Effector memory CD8-positive, alpha-beta T cell (primary cell): ENCODE data around the gene CHRNG.

Experiments used
- ATAC-seq: fragments of 150-1000 bp; cut with Tn5 transposase; replicated peaks from 2 replicates; pipeline ENCODE4 v1.10.0; 2021; ENCODE audit warnings: mild to moderate bottlenecking, moderate library complexity
- DNase-seq, 3 experiments: peaks; one replicate each; pipeline ENCODE4 v3.0.0; 2021
- H3K27ac Mint-ChIP-seq, 2 donors: one replicate each; pipeline ENCODE4 v1.8.0; 2022; ENCODE audit warnings: mild to moderate bottlenecking in 2 of 2, mixed read lengths in 2 of 2, moderate library complexity in 2 of 2
- H3K27me3 Mint-ChIP-seq, 2 donors: one replicate each; pipeline ENCODE4 v1.8.0; 2022; ENCODE audit warnings: mixed read lengths in 2 of 2
- H3K36me3 Mint-ChIP-seq: one replicate; pipeline ENCODE4 v1.8.0; 2022; ENCODE audit warnings: mild to moderate bottlenecking, moderate library complexity, mixed read lengths; ENCODE audit not compliant: insufficient read depth
- H3K4me1 Mint-ChIP-seq, 2 donors: one replicate each; pipeline ENCODE4 v1.8.0; 2022; ENCODE audit warnings: low read depth in 2 of 2, mixed read lengths in 2 of 2
- H3K4me3 Mint-ChIP-seq, 2 donors: one replicate each; pipeline ENCODE4 v1.8.0; 2022; ENCODE audit warnings: mild to moderate bottlenecking in 2 of 2, mixed read lengths in 2 of 2, moderate library complexity in 2 of 2
- H3K9me3 Mint-ChIP-seq, 2 donors: one replicate each; pipeline ENCODE4 v1.8.0; 2022; ENCODE audit warnings: mixed read lengths in 2 of 2

CHRNG gene

GRCh38 chr2:232537079-232537478 is 2.4 kb upstream of the CHRNG start:
- ATAC-seq = no peak
- Mint-ChIP-seq H3K27me3 (peaks cover 28 to 64% of the 10 kb centered on the region in 2 donors), H3K4me1 (peaks cover 4 to 8% of the 10 kb centered on the region in 2 donors), H3K27ac (no peak overlapping the region), H3K4me3 (no peak overlapping the region), H3K9me3 (no peaks in the 10 kb centered on the region), H3K36me3 (peaks cover 4% of the 10 kb centered on the region)
- no peak for DNase-seq

DNA sequence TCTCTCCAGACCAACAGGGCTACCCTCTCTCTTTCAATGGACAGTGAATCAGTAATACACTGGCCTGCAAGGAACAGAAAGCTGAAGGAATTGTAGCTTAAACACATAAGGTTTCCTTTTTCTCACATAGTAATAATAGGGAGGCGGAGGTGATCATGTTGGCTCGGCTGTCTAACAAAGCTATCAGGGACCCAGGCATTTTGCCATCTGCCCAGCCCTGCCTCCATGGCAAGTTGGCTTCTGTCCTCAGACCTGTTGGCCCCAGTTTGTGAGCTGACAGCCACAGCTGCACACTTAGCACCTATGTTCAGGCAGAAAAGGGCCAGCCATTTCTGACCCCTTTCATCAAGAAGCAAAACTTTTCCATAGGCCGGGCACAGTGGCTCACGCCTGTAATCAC is 2.0 kb upstream of the CHRNG start:
- Mint-ChIP-seq H3K4me3 (no peak overlapping the region), H3K27ac (no peak overlapping the region)

DNA sequence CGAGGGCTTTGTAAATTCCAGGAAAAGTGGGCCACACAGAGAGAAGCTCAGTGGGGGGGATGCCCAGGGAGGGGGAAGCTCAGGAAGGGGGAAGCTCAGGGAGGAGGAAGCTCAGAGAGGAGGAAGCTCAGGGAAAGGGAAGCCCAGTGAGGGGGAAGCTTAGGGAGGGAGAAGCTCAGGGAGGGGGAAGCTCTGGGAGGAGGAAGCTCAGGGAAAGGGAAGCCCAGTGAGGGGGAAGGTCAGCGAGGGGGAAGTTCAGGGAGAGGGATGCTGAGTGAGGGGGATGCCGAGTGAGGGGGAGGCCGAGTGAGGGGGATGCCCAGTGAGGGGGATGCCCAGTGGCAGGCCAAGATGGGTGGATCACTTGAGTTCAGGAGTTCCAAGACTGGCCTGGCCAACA is 821 bp upstream of the CHRNG start:
- ATAC-seq (no peak), DNase-seq (no peak)
- peaks cover 4 to 18% of the 10 kb centered on the region in 2 donors for H3K4me1 Mint-ChIP-seq
- no peaks in the 10 kb centered on the region for H3K9me3 Mint-ChIP-seq
- H3K27ac Mint-ChIP-seq = no peak overlapping the region
- H3K36me3 Mint-ChIP-seq = peaks cover 7% of the 10 kb centered on the region
- H3K27me3 Mint-ChIP-seq = peaks cover 17 to 49% of the 10 kb centered on the region in 2 donors
- H3K4me3 Mint-ChIP-seq = no peak overlapping the region

More for the DNA sequence above, 2.0 kb upstream of the CHRNG start:
- DNase-seq (no peak), ATAC-seq (no peak)
- H3K27me3 Mint-ChIP-seq = peaks cover 26 to 61% of the 10 kb centered on the region in 2 donors
- peaks cover 5% of the 10 kb centered on the region for H3K36me3 Mint-ChIP-seq
- H3K9me3 Mint-ChIP-seq = no peaks in the 10 kb centered on the region
- peaks cover 4 to 13% of the 10 kb centered on the region in 2 donors for H3K4me1 Mint-ChIP-seq

- ATAC-seq (no peak), DNase-seq (no peak)
- H3K27ac Mint-ChIP-seq = no peak overlapping the region
- H3K4me3 Mint-ChIP-seq = no peak overlapping the region
- H3K36me3 Mint-ChIP-seq = peaks cover 7% of the 10 kb centered on the region
- H3K9me3 Mint-ChIP-seq = no peaks in the 10 kb centered on the region
- H3K4me1 Mint-ChIP-seq = peaks cover 11 to 25% of the 10 kb centered on the region in 2 donors
- peaks cover 17 to 31% of the 10 kb centered on the region in 2 donors for H3K27me3 Mint-ChIP-seq
Measured at GRCh38 chr2:232540441-232541041, 1.0 kb downstream of the CHRNG start.

DNA sequence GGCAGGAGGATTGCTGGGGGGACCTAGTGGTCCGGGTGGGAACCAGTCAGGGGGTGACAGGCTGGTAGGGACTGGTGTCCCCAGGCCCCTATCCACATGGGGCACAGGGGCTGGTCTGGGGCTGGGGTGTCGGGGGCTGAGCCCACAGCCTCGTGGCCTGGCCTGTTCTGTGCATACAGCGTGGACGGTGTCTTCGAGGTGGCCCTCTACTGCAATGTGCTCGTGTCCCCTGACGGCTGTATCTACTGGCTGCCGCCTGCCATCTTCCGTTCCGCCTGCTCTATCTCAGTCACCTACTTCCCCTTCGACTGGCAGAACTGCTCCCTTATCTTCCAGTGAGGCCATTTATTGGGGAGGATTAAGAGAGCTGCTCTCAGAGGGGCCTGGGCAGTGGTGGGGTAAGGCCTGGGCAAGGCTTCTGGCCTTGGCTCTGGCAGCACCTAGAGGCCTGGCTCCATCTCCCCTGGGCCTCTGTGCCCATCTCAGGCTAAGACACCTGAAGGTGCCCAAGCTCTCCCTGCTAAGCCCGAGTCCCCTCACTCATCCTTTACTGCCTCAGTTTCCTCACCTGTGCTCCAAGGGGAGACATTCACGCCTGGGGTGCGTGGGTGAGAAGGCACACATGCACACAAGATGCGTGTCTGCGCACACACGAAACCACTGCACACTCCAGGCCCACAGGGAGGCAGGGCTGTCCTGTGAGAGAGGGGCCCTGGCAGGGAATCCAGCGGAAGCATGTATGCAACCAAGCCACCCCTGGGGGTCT is 1.9 kb downstream of the CHRNG start:
- peaks cover 15 to 22% of the 10 kb centered on the region in 2 donors for H3K27me3 Mint-ChIP-seq
- peaks cover 7% of the 10 kb centered on the region for H3K36me3 Mint-ChIP-seq
- peaks cover 11 to 29% of the 10 kb centered on the region in 2 donors for H3K4me1 Mint-ChIP-seq
- H3K4me3 Mint-ChIP-seq = no peak overlapping the region
- ATAC-seq (no peak), DNase-seq (no peak)
- no peaks in the 10 kb centered on the region for H3K9me3 Mint-ChIP-seq
- H3K27ac Mint-ChIP-seq = peak overlapping the region in 1 of 2 donors; percentile 60

DNA sequence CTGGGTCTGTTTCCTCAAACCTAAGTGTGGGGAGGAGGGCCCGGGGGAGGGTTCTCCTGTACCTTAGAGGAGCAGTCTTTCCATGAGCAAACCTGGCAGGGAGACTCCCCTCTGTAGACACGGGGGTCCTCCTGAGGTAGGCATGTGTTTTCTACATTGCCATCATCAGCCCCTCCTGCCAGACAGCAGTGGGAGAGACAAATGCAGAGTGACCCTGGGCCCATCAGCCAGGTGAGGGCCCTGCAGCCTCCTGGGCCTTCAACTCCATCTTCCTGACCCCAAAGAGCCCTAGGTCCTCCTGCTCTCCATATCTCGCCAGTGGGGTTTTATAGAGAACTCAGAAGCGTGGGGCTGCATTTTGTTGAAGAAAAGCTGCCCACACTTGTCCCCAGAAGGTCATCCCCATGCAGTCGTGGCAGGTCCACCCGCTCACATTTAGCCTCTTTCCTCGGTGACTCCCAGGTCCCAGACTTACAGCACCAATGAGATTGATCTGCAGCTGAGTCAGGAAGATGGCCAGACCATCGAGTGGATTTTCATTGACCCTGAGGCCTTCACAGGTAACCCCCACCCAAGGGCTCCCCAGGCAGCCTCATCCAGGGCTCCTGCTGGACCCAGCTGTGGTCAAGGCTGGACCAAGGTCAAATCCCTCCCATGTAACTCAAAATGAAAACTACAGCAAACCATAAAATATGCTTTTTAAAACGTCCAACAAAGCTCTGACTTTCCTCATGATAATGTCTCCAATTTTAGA is 2.6 kb downstream of the CHRNG start:
- H3K4me3 Mint-ChIP-seq = no peak overlapping the region
- H3K27ac Mint-ChIP-seq = peak overlapping the region; percentile 60 to 82
- ATAC-seq (no peak), DNase-seq (no peak)
- H3K36me3 Mint-ChIP-seq = peaks cover 11% of the 10 kb centered on the region
- H3K9me3 Mint-ChIP-seq = no peaks in the 10 kb centered on the region
- H3K4me1 Mint-ChIP-seq = peaks cover 17 to 33% of the 10 kb centered on the region in 2 donors
- peaks cover 8 to 15% of the 10 kb centered on the region in 2 donors for H3K27me3 Mint-ChIP-seq

- Mint-ChIP-seq H3K9me3 (no peaks in the 10 kb centered on the region), H3K27ac (peak overlapping the region; percentile 60 to 82), H3K36me3 (peaks cover 11% of the 10 kb centered on the region), H3K4me1 (peaks cover 22 to 37% of the 10 kb centered on the region in 2 donors), H3K4me3 (no peak overlapping the region), H3K27me3 (peaks cover 7% of the 10 kb centered on the region in 2 donors)
- ATAC-seq = no peak
- DNase-seq = no peak
Measured at GRCh38 chr2:232542715-232543467, 3.4 kb downstream of the CHRNG start.

DNA sequence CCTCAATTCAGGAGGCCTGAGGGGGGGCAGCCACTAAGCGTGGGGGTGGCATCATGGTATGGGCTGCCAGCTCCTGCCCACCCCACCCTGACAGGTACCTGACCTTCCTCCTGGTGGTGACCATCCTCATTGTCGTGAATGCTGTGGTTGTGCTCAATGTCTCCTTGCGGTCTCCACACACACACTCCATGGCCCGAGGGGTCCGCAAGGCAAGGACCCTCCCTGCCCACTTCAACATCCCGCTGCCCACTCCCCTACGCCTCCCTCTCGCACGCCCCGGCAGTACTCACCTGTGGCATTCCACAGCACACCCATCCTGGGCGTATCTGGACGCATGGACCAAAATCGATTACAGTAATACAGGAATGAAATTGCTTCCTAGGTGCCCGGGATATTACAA is 4.0 kb downstream of the CHRNG start:
- ATAC-seq (no peak), DNase-seq (no peak)
- Mint-ChIP-seq H3K4me3 (no peak overlapping the region), H3K4me1 (peaks cover 23 to 38% of the 10 kb centered on the region in 2 donors), H3K36me3 (peaks cover 11% of the 10 kb centered on the region), H3K27ac (peak overlapping the region; percentile 5 to 82), H3K9me3 (no peaks in the 10 kb centered on the region), H3K27me3 (peaks cover 1 to 7% of the 10 kb centered on the region in 2 donors)

GRCh38 chr2:232543928-232544631 is 4.6 kb downstream of the CHRNG start:
- H3K9me3 Mint-ChIP-seq = no peaks in the 10 kb centered on the region
- peak overlapping the region in 1 of 2 donors; percentile 66 for H3K27ac Mint-ChIP-seq
- H3K36me3 Mint-ChIP-seq = peaks cover 11% of the 10 kb centered on the region
- DNase-seq = no peak
- peaks cover 0 to 1% of the 10 kb centered on the region in 2 donors for H3K27me3 Mint-ChIP-seq
- no peak overlapping the region for H3K4me3 Mint-ChIP-seq
- ATAC-seq = no peak
- peaks cover 29 to 40% of the 10 kb centered on the region in 2 donors for H3K4me1 Mint-ChIP-seq

DNA sequence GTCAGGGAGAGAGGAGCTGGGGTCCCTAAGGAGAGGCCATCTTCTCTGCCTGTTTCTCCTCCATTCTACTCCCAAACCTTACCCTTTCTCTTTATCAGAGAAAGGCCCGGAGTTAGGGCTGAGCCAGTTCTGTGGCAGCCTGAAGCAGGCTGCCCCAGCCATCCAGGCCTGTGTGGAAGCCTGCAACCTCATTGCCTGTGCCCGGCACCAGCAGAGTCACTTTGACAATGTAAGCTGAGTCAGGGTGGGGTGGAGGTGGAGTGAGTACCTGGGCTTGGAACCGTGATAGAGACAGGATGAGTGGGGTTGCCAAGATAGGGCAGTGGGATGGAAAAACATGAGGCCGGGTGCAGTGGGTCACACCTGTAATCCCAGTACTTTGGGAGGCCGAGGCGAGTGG is 5.2 kb downstream of the CHRNG start:
- Mint-ChIP-seq H3K9me3 (no peaks in the 10 kb centered on the region), H3K4me3 (no peak overlapping the region), H3K36me3 (peaks cover 13% of the 10 kb centered on the region), H3K27ac (peak overlapping the region in 1 of 2 donors; percentile 66), H3K4me1 (peaks cover 35 to 43% of the 10 kb centered on the region in 2 donors), H3K27me3 (no peaks in the 10 kb centered on the region)
- ATAC-seq (no peak), DNase-seq (no peak)

DNA sequence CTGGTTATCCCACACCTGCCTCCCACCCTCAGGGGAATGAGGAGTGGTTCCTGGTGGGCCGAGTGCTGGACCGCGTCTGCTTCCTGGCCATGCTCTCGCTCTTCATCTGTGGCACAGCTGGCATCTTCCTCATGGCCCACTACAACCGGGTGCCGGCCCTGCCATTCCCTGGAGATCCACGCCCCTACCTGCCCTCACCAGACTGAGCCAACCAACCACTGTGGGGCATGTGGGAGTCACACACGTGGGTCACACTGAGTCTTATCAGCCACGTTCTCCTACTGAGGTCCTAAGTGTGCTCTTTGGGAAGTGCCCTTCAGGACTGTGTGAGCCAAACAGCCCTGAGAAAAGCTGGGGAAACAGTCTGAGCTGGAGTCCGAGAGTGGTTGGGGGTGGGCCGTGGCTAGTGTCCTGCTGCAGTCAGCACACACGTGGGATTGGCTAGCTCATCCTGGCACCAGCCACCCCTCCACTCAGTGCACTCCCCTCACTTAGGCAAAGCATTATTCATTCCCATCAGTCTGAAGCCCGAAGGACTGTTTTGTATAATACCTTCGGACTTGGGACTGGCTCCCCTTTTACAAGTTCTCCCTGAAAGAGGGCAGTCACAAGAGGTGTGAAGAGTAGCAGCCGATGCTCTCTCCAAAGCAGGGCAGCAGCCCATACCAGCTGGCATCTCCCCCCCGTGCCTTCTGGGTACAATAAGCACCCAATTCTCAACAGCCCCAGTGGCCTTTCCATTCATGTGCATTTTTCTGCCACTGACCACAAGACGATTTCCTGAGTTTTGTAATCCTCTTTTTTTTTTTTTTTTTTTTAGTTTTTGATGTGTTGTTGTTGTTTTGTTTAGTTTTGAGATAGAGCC is 6.3 kb downstream of the CHRNG start:
- no peaks in the 10 kb centered on the region for H3K27me3 Mint-ChIP-seq
- H3K36me3 Mint-ChIP-seq = peaks cover 21% of the 10 kb centered on the region
- no peak overlapping the region for H3K4me3 Mint-ChIP-seq
- DNase-seq = no peak
- H3K9me3 Mint-ChIP-seq = no peaks in the 10 kb centered on the region
- no peak for ATAC-seq
- peaks cover 41 to 45% of the 10 kb centered on the region in 2 donors for H3K4me1 Mint-ChIP-seq
- peak overlapping the region in 1 of 2 donors; percentile 12 for H3K27ac Mint-ChIP-seq

- Mint-ChIP-seq H3K4me3 (no peak overlapping the region), H3K27ac (no peak overlapping the region), H3K9me3 (no peaks in the 10 kb centered on the region), H3K36me3 (peaks cover 35% of the 10 kb centered on the region), H3K27me3 (no peaks in the 10 kb centered on the region), H3K4me1 (peaks cover 45 to 56% of the 10 kb centered on the region in 2 donors)
- no peak for DNase-seq
- ATAC-seq = no peak
Measured at GRCh38 chr2:232547991-232548390, 8.5 kb downstream of the CHRNG start.
